ENCODE results near the gene FAU. TPM values are rescaled to one million over a fixed set of nuclear protein-coding genes. Genes with fewer than 3 reads are reported as not detected.
A peak's percentile ranks its signal among the peaks of the same experiment; 100 is the strongest.
"Not testable (repeated sequence)": the region's sequence is repeated elsewhere in the genome, so short reads cannot be mapped to it uniquely, and the experiment has no call there.

FAU gene
- total RNA-seq, 6 experiments from 2014 or later = 631 to 750 (median 715) TPM

GRCh38 chr11:65156926-65157325 lies 35.0 kb upstream of the FAU start:
- DNase-seq = no peak
- TF ChIP-seq, protein P1, sequence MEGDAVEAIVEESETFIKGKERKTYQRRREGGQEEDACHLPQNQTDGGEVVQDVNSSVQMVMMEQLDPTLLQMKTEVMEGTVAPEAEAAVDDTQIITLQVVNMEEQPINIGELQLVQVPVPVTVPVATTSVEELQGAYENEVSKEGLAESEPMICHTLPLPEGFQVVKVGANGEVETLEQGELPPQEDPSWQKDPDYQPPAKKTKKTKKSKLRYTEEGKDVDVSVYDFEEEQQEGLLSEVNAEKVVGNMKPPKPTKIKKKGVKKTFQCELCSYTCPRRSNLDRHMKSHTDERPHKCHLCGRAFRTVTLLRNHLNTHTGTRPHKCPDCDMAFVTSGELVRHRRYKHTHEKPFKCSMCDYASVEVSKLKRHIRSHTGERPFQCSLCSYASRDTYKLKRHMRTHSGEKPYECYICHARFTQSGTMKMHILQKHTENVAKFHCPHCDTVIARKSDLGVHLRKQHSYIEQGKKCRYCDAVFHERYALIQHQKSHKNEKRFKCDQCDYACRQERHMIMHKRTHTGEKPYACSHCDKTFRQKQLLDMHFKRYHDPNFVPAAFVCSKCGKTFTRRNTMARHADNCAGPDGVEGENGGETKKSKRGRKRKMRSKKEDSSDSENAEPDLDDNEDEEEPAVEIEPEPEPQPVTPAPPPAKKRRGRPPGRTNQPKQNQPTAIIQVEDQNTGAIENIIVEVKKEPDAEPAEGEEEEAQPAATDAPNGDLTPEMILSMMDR (IDR thresholded peaks at IDR 0.05) = no peak
- peaks cover 6% of the 10 kb centered on the region for H3K27me3 Mint-ChIP-seq (ENCODE audit: insufficient read depth)
- peaks cover 14% of the 10 kb centered on the region for H3K4me1 Mint-ChIP-seq (ENCODE audit: low read depth)
- no peaks in the 10 kb centered on the region for H3K9me3 Mint-ChIP-seq
- H3K4me3 Mint-ChIP-seq = no peak overlapping the region
- no peak overlapping the region for H3K27ac Mint-ChIP-seq
- H3K36me3 Mint-ChIP-seq (ENCODE audit: low read depth) = no peaks in the 10 kb centered on the region

- peaks cover 18% of the 10 kb centered on the region for H3K4me1 Mint-ChIP-seq (ENCODE audit: low read depth)
- no peaks in the 10 kb centered on the region for H3K9me3 Mint-ChIP-seq
- no peak overlapping the region for H3K4me3 Mint-ChIP-seq
- TF ChIP-seq, protein P1 (IDR thresholded peaks at IDR 0.05) = no peak
- H3K36me3 Mint-ChIP-seq (ENCODE audit: low read depth) = no peaks in the 10 kb centered on the region
- no peak for DNase-seq
- H3K27ac Mint-ChIP-seq = no peak overlapping the region
- peaks cover 9% of the 10 kb centered on the region for H3K27me3 Mint-ChIP-seq (ENCODE audit: insufficient read depth)
Observed at GRCh38 chr11:65156256-65156655, 34.3 kb upstream of the FAU start.

- Mint-ChIP-seq H3K4me3 (peak overlapping the region; percentile 5; the same call in 1 of the 2 replicates), H3K36me3 (ENCODE audit: low read depth) (no peaks in the 10 kb centered on the region), H3K27ac (no peak overlapping the region), H3K4me1 (ENCODE audit: low read depth) (peaks cover 36% of the 10 kb centered on the region), H3K9me3 (no peaks in the 10 kb centered on the region), H3K27me3 (ENCODE audit: insufficient read depth) (peaks cover 5% of the 10 kb centered on the region)
- TF ChIP-seq, protein P1 (IDR thresholded peaks at IDR 0.05) = no peak
- no peak for DNase-seq
Observed at GRCh38 chr11:65152122-65152521, 30.2 kb upstream of the FAU start.

DNA sequence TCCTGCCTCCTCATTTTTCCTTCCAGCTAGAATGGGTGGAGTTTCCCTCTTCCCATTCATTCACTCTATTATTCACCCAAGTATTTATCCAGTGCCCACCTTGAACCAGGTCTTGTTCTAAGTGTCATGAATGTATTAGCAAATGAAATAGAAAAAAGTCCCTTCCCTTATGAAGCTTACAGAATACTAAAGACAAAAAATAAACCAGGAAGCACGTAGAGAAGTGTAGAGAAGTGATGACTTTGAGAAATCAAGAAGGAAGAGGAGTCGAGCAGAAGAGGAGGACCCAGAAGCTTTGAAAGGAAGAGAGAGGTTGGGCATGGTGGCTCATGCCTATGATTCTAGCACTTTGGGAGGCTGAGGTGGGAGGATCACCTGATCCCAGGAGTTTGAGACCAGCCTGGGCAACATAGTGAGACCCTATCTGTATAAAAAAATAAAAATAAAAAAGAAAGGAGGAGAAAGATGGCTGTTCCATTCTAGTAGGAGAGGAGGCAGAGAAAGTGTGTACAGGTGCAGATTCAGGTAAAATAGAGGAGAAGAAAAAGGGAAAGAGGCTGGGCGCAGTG lies 29.5 kb upstream of the FAU start:
- DNase-seq = no peak
- Mint-ChIP-seq H3K9me3 (no peaks in the 10 kb centered on the region), H3K36me3 (ENCODE audit: low read depth) (no peaks in the 10 kb centered on the region), H3K4me3 (no peak overlapping the region), H3K27ac (no peak overlapping the region), H3K27me3 (ENCODE audit: insufficient read depth) (peaks cover 8% of the 10 kb centered on the region), H3K4me1 (ENCODE audit: low read depth) (peaks cover 36% of the 10 kb centered on the region)
- TF ChIP-seq, protein P1 (IDR thresholded peaks at IDR 0.05) = no peak

- Mint-ChIP-seq H3K27me3 (ENCODE audit: insufficient read depth) (peaks cover 15% of the 10 kb centered on the region), H3K9me3 (no peaks in the 10 kb centered on the region), H3K27ac (peak overlapping the region; percentile 85), H3K4me3 (peak overlapping the region; percentile 78), H3K36me3 (ENCODE audit: low read depth) (no peaks in the 10 kb centered on the region), H3K4me1 (ENCODE audit: low read depth) (peaks cover 36% of the 10 kb centered on the region)
- TF ChIP-seq, protein P1 (IDR thresholded peaks at IDR 0.05) = no peak
- DNase-seq = peak; percentile 95
Observed at GRCh38 chr11:65150509-65151299, 28.8 kb upstream of the FAU start.

GRCh38 chr11:65150131-65150508 lies 28.2 kb upstream of the FAU start:
- DNase-seq = not testable (repeated sequence)

More at GRCh38 chr11:65150131-65150508, 28.2 kb upstream of the FAU start:
- Mint-ChIP-seq H3K4me1 (ENCODE audit: low read depth) (peaks cover 36% of the 10 kb centered on the region), H3K4me3 (peak overlapping the region; percentile 78), H3K27me3 (ENCODE audit: insufficient read depth) (peaks cover 16% of the 10 kb centered on the region), H3K27ac (peak overlapping the region; percentile 85)
- not testable (repeated sequence) for H3K9me3 Mint-ChIP-seq; H3K36me3 Mint-ChIP-seq (ENCODE audit: low read depth)
